NT2/D1 (cell line): ENCODE results near the gene AFF3.

Experiments used
- SUZ12 ChIP-seq: IDR thresholded peaks from 2 replicates; pipeline ENCODE4 v1.6.1; 2011; ENCODE audit not compliant: insufficient read length, insufficient read depth; ENCODE audit errors: extremely low read depth
- YY1 ChIP-seq: IDR thresholded peaks from 2 replicates; pipeline ENCODE4 v1.6.1; 2011; ENCODE audit not compliant: insufficient read length, insufficient read depth
- ZNF274 ChIP-seq: IDR thresholded peaks from 2 replicates; pipeline ENCODE4 v1.6.1; 2011; ENCODE audit warnings: mild to moderate bottlenecking, low read depth, low read length

- TF ChIP-seq YY1 (no peak), SUZ12 (no peak), ZNF274 (no peak)
Observed at GRCh38 chr2:99975386-99975785, 167.0 kb downstream of the AFF3 start.
